B cell (primary cell): ENCODE results near the gene SLC4A4. TPM values are rescaled to one million over a fixed set of nuclear protein-coding genes. Genes with fewer than 3 reads are reported as not detected.

Experiments used
- ATAC-seq: fragments of 200-7000 bp; cut with Tn5 transposase; one replicate; pipeline ENCODE4 v1.10.0; 2021; ENCODE audit warnings: low read depth, mild to moderate bottlenecking, moderate number of reproducible peaks, moderate library complexity
- CTCF ChIA-PET: fragments of 350-600 bp; sonication (Branson Sonifier 250); formaldehyde crosslinking; loops from one replicate; lab custom pipeline; 2021; ENCODE audit warnings: antibody characterized with exemption, inconsistent platforms; lab: Charles Lee
- POLR2A ChIA-PET: fragments of 350-600 bp; sonication (Branson Sonifier 250); formaldehyde crosslinking; loops from one replicate; lab custom pipeline; 2021; ENCODE audit warnings: antibody characterized with exemption; lab: Charles Lee
- DNase-seq: peaks from one replicate; pipeline ENCODE4 v3.0.0; 2013
- H2AFZ ChIP-seq: 2 replicates; pipeline ENCODE4 v1.6.1; 2012; ENCODE audit warnings: mild to moderate bottlenecking, low read depth, low read length; ENCODE audit not compliant: insufficient read depth, poor library complexity, severe bottlenecking
- H3K27ac ChIP-seq, 2 donors: 1 replicate in 1 of 2; 2 replicates in 1 of 2; pipeline ENCODE4 v1.5.1; 2012 to 2013; ENCODE audit warnings: low read length in 2 of 2, mild to moderate bottlenecking in 2 of 2, moderate library complexity in 1 of 2
- H3K27me3 ChIP-seq, 4 experiments: fragments of 200-600 bp in 1 of 4; sonication (generic) in 1 of 4; replicated peaks in 1 of 4; 1 replicate in 2 of 4; 2 replicates in 2 of 4; pipeline versions ENCODE4 v1.6.1 to v1.7.0; 2013 to 2016; ENCODE audit warnings: low read length in 3 of 4, mild to moderate bottlenecking in 2 of 4, mixed read lengths in 1 of 4, moderate library complexity in 1 of 4; ENCODE audit not compliant: insufficient read depth in 4 of 4, control insufficient read depth in 3 of 4; ENCODE audit errors: control extremely low read depth in 1 of 4
- H3K36me3 ChIP-seq, 2 experiments: replicated peaks in 1 of 2; 1 replicate in 1 of 2; 2 replicates in 1 of 2; pipeline versions ENCODE4 v1.6.1 to v1.7.1; 2013; ENCODE audit warnings: low read length in 1 of 2; ENCODE audit not compliant: insufficient read depth in 2 of 2, control insufficient read depth in 1 of 2; ENCODE audit errors: control extremely low read depth in 1 of 2, extremely low read depth in 1 of 2
- H3K4me1 ChIP-seq, 2 donors: fragments of 200-600 bp in 1 of 2; sonication (generic) in 1 of 2; 1 replicate in 1 of 2; 2 replicates in 1 of 2; pipeline versions ENCODE4 v1.5.1 to v1.6.1; 2013 to 2017; ENCODE audit warnings: low read length in 2 of 2; ENCODE audit not compliant: control insufficient read depth in 2 of 2, insufficient read depth in 2 of 2
- H3K4me2 ChIP-seq: replicated peaks from 2 replicates; pipeline ENCODE3; 2012; ENCODE audit warnings: mild to moderate bottlenecking, low read depth, low read length; ENCODE audit not compliant: poor library complexity, severe bottlenecking
- H3K4me3 ChIP-seq, 5 experiments: fragments of 200-600 bp in 1 of 5; sonication (generic) in 1 of 5; 1 replicate in 3 of 5; 2 replicates in 2 of 5; pipeline versions ENCODE4 v1.5.1 to v1.7.0; 2011 to 2016; ENCODE audit warnings: low read length in 4 of 5, mild to moderate bottlenecking in 4 of 5, low read depth in 2 of 5, control low read depth in 1 of 5, moderate library complexity in 1 of 5; ENCODE audit not compliant: insufficient read depth in 1 of 5; ENCODE audit errors: control extremely low read depth in 1 of 5, extremely low read depth in 1 of 5
- H3K79me2 ChIP-seq: fragments of 200-600 bp; sonication (generic); one replicate; pipeline ENCODE4 v1.6.0; 2016; ENCODE audit warnings: low read length; ENCODE audit not compliant: control insufficient read depth, insufficient read depth
- H3K9ac ChIP-seq: fragments of 200-600 bp; sonication (generic); 2 replicates; pipeline ENCODE4 v1.6.1; 2017; ENCODE audit warnings: mild to moderate bottlenecking, low read length, moderate library complexity
- H3K9me3 ChIP-seq, 3 donors: one replicate each; pipeline versions ENCODE4 v1.6.1 to v1.7.1; 2013; ENCODE audit warnings: low read length in 2 of 3; ENCODE audit not compliant: control insufficient read depth in 2 of 3, insufficient read depth in 1 of 3; ENCODE audit errors: control extremely low read depth in 1 of 3
- H4K20me1 ChIP-seq: 2 replicates; pipeline ENCODE4 v1.6.0; 2012; ENCODE audit warnings: mild to moderate bottlenecking, low read length; ENCODE audit not compliant: insufficient read depth, control insufficient read depth, poor library complexity, severe bottlenecking
- H3K27ac Mint-ChIP-seq: one replicate; pipeline ENCODE4 v1.8.0; 2021; ENCODE audit warnings: mixed read lengths
- H3K27me3 Mint-ChIP-seq: one replicate; pipeline ENCODE4 v1.8.0; 2021; ENCODE audit warnings: mixed read lengths
- H3K4me1 Mint-ChIP-seq: one replicate; pipeline ENCODE4 v1.8.0; 2021; ENCODE audit warnings: mixed read lengths
- H3K4me3 Mint-ChIP-seq: one replicate; pipeline ENCODE4 v1.8.0; 2021; ENCODE audit warnings: mixed read lengths
- H3K9me3 Mint-ChIP-seq: one replicate; pipeline ENCODE4 v1.8.0; 2022; ENCODE audit warnings: mixed read lengths; ENCODE audit not compliant: insufficient read depth
- CTCF ChIP-seq: fragments of 200-600 bp; IDR thresholded peaks from one replicate; pipeline ENCODE4 v1.8.0; 2022; ENCODE audit warnings: antibody characterized with exemption, mild to moderate bottlenecking
- EZH2 ChIP-seq: IDR thresholded peaks from 2 replicates; pipeline ENCODE4 v1.6.1; 2012; ENCODE audit warnings: borderline replicate concordance, low read depth, mild to moderate bottlenecking, moderate library complexity, low read length; ENCODE audit not compliant: insufficient read depth, poor library complexity, severe bottlenecking
- WGBS: methylation state at CpG from one replicate; pipeline ENCODE4 v1.1.5; 2013; ENCODE audit warnings: missing lambda C conversion rate; ENCODE audit not compliant: insufficient coverage; 5-methylcytosine and 5-hydroxymethylcytosine counted together
- intact Hi-C: fragments of 100-400 bp; cut with micrococcal nuclease; formaldehyde crosslinking; loops from one replicate; pipeline ENCODE4 v1.10.0; 2022
- polyA plus RNA-seq: library from polyadenylated mRNA; depleted of rRNA; stranded (reverse); fragments of >200 nt; gene quantifications from 2 replicates; pipeline ENCODE4 v1.2.3, GENCODE V29; 2012
- total RNA-seq, 2 donors: library from RNA; stranded (reverse); fragments of 120-200 nt in 1 of 2; gene quantifications; 1 replicate in 1 of 2; 2 replicates in 1 of 2; pipeline versions ENCODE4 v1.2.3 to v1.2.4, GENCODE V29; 2013 to 2022

Gene SLC4A4
- total and polyA plus RNA-seq, 2 donors (not counting 1 experiment from before 2014, with no cell fraction given): not detected

- POLR2A ChIA-PET: no interaction called here
- no peak overlapping the region for H3K9ac ChIP-seq
- no peak for DNase-seq
Measured at GRCh38 chr4:71307729-71308128, 31.1 kb upstream of the SLC4A4 start.

GRCh38 chr4:71322425-71322824, 16.4 kb upstream of the SLC4A4 start:
- H3K4me1 Mint-ChIP-seq: no peaks in the 10 kb centered on the region
- intact Hi-C loops: no loop called here
- ChIA-PET POLR2A (no interaction called here), CTCF (no interaction called here)
- H3K27me3 Mint-ChIP-seq: peaks cover 4% of the 10 kb centered on the region
- H3K9me3 Mint-ChIP-seq: no peaks in the 10 kb centered on the region
- no peak overlapping the region for H3K9ac ChIP-seq
- H4K20me1 ChIP-seq: no peaks in the 10 kb centered on the region
- ATAC-seq (no peak), DNase-seq (no peak)
- no peaks in the 10 kb centered on the region for H3K27me3 ChIP-seq
- no peak overlapping the region for H3K4me3 Mint-ChIP-seq
- WGBS: no CpG with 5 or more reads among the region's 3 CpGs
- H3K4me1 ChIP-seq: no peaks in the 10 kb centered on the region
- H3K27ac ChIP-seq: no peak overlapping the region
- TF ChIP-seq EZH2 (no peak), CTCF (no peak)
- no peak overlapping the region for H3K4me3 ChIP-seq
- H2AFZ ChIP-seq: no peak overlapping the region
- no peak overlapping the region for H3K4me2 ChIP-seq
- no peak overlapping the region for H3K27ac Mint-ChIP-seq
- no peaks in the 10 kb centered on the region for H3K79me2 ChIP-seq
- no peaks in the 10 kb centered on the region for H3K9me3 ChIP-seq
- H3K36me3 ChIP-seq: no peaks in the 10 kb centered on the region

More at GRCh38 chr4:71307729-71308128, 31.1 kb upstream of the SLC4A4 start:
- H3K4me2 ChIP-seq: no peak overlapping the region
- Mint-ChIP-seq H3K4me1 (no peaks in the 10 kb centered on the region), H3K27me3 (peaks cover 4% of the 10 kb centered on the region), H3K4me3 (no peak overlapping the region), H3K27ac (no peak overlapping the region), H3K9me3 (no peaks in the 10 kb centered on the region)
- H3K27me3 ChIP-seq: no peaks in the 10 kb centered on the region
- TF ChIP-seq CTCF: no peak
- no peak for TF ChIP-seq EZH2
- H4K20me1 ChIP-seq: no peaks in the 10 kb centered on the region
- ATAC-seq: no peak
- H3K79me2 ChIP-seq: no peaks in the 10 kb centered on the region
- CTCF ChIA-PET: interaction anchor here (1.2 kb wide), 1 partner anchor 11 kb away, joined by 3 read pairs; no protein-coding TSS in a partner anchor
- H3K27ac ChIP-seq: no peak overlapping the region
- WGBS: no CpG with 5 or more reads among the region's 2 CpGs
- H3K9me3 ChIP-seq: no peaks in the 10 kb centered on the region
- intact Hi-C loops: no loop called here
- peaks cover 0 to 4% of the 10 kb centered on the region in 2 donors for H3K4me1 ChIP-seq
- H3K36me3 ChIP-seq: no peaks in the 10 kb centered on the region
- no peak overlapping the region for H2AFZ ChIP-seq
- H3K4me3 ChIP-seq: no peak overlapping the region
